Lung microvascular endothelial cell (primary cell): ENCODE data around the gene CCIN. TPM values are rescaled to one million over a fixed set of nuclear protein-coding genes. Genes with fewer than 3 reads are reported as not detected.

Experiments
- DNase-seq, 2 donors: peaks; one replicate each; pipeline versions ENCODE4 v3.0.0 to v3.0.0-alpha.2; 2010; ENCODE audit warnings: low read depth in 2 of 2
- total RNA-seq: library from RNA; depleted of rRNA; stranded (reverse); fragments of >200 nt; gene quantifications from 2 replicates; pipeline ENCODE4 v1.2.1, GENCODE V29; 2014

Gene CCIN
- total RNA-seq, 1 donor from 2014 or later, result under 0.01 TPM

- DNase-seq, result peak in 1 of 2 donors; percentile 50
These were observed 20.8 kb downstream of the CCIN start for GRCh38 chr9:36189976-36190375.

GRCh38 chr9:36190388-36191289 is 21.5 kb downstream of the CCIN start, which contains the start of gene CLTA:
CLTA (plus strand) TSS chr9:36190921; CDS start chr9:36191057, 136 bp downstream.
- peak; percentile 99 for DNase-seq

- peak; percentile 40 to 50 for DNase-seq
These were observed 22.1 kb downstream of the CCIN start for GRCh38 chr9:36191290-36191645.

- DNase-seq, result no peak
These were observed 22.5 kb downstream of the CCIN start for GRCh38 chr9:36191686-36192085.

DNA sequence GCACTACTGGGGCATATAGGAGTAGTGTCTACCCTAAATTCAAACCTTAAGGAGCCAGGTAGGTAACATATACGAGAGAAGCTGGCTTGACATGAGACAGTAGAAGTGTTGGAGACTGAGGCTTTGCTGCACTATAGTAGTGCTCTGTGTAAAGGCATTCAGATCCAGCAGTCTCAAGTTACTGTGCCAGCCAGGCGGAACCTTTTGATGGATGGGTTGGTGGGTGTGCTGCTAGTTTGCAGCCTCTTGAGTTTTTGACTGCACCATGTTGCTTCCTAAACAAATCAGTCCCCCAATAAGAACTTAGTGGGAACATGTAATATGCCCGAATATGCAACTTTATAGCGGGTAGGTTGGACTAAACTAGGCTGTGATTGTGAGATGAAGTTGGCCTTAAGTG is 23.0 kb downstream of the CCIN start:
- no peak for DNase-seq

GRCh38 chr9:36193023-36193422 is 23.8 kb downstream of the CCIN start:
- DNase-seq, result no peak

- DNase-seq, result no peak
These were observed 25.3 kb downstream of the CCIN start for GRCh38 chr9:36194326-36195000.

DNA sequence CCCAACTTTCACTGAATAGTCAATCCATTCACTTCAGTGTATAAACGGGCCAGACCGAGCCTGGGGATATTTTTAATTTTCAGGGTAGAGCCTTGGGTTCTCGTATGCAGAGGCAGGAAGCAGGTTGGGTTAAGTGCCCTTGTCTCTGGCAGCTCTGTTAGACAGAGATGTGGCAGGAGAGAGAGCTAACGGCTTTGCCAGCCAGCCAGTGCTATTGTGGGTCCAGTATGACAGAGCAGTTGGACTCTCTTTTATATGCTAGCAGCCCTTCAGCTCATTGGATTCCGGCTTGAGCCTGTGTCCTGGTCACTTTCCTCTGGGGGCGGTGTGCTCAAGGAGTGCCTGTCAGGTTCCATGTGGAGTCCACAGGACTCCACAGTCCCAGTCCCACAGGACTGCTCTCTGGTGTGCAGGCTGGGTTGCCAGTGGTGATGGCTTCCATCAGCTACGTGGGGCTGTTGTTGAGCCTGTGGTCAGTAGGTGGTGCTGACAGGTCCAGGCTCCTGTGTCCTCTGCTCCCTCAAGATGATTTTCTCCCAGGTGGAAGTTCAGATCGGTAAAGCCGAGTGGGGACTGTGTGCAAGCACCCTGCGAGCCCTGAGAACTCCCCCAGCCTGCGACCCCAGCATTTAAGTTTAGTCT is 35.8 kb downstream of the CCIN start:
- DNase-seq, result peak; percentile 46 to 51

- DNase-seq, result peak in 1 of 2 donors; percentile 45
These were observed 37.8 kb downstream of the CCIN start for GRCh38 chr9:36207016-36207415.

DNA sequence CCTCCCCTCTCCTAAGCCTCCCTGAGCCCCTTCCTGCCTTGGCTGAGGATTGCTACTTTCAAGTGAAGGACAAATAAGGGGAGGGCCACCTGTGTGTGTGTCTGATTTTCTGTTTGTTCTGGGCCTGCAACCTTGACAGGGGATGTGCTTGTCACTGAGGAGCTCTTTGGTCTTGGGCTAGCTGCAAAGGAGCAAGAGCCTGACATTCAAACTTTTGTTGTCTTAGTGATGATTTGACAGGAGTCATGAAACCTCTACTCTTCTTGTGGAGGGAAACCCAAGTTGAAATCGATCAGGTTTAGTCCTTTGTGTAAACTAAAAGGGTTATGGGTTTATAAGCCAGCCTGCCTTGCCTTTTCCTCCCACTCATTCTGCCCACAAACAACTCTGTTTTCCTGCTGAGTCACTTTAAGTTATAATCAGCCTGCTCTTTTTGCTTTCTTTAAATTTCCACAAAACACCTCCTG is 38.4 kb downstream of the CCIN start:
- peak in 1 of 2 donors; percentile 52 for DNase-seq

GRCh38 chr9:36208521-36209253 is 39.5 kb downstream of the CCIN start:
- peak; percentile 33 to 68 for DNase-seq

- no peak for DNase-seq
These were observed 41.5 kb downstream of the CCIN start for GRCh38 chr9:36210722-36211121.

DNA sequence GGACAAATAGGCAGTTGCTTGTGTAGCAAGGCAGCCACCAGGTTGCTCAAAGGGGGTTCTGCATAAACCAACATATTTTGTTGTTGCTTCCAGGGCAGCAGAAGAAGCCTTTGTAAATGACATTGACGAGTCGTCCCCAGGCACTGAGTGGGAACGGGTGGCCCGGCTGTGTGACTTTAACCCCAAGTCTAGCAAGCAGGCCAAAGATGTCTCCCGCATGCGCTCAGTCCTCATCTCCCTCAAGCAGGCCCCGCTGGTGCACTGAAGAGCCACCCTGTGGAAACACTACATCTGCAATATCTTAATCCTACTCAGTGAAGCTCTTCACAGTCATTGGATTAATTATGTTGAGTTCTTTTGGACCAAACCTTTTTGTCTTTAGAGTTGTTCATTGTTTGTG is 42.3 kb downstream of the CCIN start:
- no peak for DNase-seq

DNA sequence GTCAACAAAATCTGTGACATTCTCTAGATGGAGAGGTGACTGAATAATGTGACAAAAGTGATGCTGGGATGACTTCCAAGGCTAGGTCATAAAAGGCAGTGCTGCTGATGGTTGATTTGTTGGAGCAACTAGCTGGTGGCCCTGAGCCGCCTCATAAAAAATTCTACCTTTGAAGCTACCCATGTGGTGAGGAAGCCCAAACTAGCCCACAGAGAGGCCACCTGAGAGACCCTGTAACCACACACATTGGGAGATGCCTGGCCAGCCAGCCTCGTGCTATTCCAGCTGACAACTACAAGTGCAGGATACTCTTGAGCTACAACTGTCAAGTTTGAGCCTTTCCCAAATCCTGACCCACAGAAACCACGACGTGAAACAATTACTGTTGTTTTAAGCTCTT is 44.2 kb downstream of the CCIN start:
- DNase-seq, result no peak

GRCh38 chr9:36213989-36214388 is 44.8 kb downstream of the CCIN start:
- no peak for DNase-seq

DNA sequence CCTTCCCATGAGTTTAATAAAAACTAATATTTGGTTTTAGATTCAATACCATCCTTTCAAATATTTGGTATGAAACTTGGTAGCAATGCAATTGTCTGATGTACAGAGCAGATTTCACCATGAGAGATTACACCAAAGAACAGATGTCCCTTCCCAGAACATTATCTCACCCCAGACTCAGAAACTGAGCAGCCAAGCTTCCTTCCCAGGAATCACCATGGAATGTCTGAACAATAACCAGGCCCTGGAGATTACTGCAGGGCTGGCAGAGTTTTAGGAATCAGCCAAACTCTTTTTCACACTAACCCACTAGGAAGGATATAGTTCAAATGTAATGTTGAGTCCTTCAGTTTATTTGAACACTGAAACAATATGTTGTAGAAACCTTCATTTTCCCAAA is 45.4 kb downstream of the CCIN start:
- DNase-seq, result peak in 1 of 2 donors; percentile 56

DNA sequence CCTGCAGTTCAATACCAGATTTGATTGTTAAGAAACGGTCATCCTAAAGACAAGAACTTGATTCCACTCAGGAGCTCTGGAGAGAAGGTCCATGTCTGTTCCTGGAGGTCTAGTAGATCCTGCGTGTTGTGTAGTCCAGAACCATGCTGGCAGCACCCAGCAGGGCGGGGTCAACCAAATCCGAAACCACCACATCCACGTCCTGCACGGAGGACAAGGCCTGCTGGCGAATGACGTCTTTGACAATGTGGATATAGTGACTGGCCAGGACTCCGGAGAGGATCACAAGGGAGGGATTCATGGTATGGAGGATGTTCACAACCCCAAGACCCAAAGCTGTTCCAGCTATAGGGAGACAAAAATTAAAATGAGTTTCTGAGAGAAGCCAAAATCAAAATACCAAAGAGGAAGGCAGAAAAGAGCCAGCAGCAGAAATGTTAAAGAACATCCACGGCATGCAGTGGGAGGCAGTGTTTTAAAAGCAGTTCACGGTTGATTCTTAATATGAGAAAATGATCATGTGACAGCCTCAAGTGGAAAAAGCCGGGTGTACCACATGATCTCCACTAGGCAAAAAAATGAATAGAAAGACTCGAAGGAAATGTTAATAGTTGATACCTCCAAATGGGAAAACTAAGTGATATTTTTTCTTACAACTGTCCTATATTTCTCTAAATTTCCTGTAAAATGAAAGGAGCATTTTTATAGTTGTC is 48.2 kb downstream of the CCIN start:
- no peak for DNase-seq

DNA sequence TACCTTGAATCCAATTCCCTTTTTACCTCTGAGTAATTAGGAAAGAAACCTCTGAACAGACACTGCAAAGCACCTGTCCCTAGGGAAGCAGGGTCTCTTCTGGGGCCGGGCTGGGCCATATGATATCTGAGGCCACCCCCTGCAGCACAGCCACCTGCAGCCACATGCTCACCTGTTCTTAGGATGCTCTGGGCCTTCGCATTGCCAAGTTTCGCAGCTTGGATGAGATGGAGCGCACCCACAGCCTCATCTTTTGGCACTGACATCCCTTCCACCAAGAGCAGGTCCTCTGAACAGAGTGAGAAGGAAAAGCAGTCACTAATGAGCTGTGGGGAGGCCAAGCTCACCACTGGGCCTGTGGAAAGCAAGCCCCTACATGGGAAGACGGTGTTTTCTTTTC is 48.8 kb downstream of the CCIN start:
- DNase-seq, result no peak

DNA sequence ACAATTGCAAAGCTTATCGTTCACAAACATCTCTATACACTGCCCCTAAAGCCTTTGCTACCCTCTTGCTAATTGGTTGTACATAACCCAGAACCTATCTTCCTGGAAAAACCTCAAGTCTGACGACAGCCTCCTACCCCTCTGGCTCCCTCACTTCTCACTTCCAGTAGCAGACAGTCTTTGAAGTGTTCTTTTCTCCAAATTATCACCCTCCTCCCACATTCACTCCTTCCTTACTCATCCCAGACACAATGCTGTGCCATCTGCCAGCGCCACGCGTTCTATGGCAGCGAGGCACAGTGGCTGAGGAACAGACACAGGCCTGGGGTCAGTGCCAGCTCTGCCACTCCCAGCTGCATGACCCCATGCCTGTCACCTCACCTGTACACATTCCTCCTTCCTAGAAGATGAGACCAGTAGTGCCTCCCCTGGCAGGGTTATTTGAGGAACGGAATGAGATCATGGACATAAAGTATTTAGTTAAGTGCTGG is 49.3 kb downstream of the CCIN start:
- no peak for DNase-seq
